Measurements from ENCODE around the gene ZBED3.

- TF ChIP-seq POLR2A (IDR thresholded peaks at IDR 0.05; ENCODE audit: extremely low read depth, insufficient read length) (no peak), MYC (IDR thresholded peaks at IDR 0.05; ENCODE audit: low read depth, low read length) (no peak)
- TF ChIP-seq, protein P1, sequence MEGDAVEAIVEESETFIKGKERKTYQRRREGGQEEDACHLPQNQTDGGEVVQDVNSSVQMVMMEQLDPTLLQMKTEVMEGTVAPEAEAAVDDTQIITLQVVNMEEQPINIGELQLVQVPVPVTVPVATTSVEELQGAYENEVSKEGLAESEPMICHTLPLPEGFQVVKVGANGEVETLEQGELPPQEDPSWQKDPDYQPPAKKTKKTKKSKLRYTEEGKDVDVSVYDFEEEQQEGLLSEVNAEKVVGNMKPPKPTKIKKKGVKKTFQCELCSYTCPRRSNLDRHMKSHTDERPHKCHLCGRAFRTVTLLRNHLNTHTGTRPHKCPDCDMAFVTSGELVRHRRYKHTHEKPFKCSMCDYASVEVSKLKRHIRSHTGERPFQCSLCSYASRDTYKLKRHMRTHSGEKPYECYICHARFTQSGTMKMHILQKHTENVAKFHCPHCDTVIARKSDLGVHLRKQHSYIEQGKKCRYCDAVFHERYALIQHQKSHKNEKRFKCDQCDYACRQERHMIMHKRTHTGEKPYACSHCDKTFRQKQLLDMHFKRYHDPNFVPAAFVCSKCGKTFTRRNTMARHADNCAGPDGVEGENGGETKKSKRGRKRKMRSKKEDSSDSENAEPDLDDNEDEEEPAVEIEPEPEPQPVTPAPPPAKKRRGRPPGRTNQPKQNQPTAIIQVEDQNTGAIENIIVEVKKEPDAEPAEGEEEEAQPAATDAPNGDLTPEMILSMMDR (IDR thresholded peaks at IDR 0.05; ENCODE audit: low read depth, low read length) = no peak
Measured at GRCh38 chr5:77103457-77103856, 16.4 kb upstream of the ZBED3 start.

All from NB4 (cell line).